K562 (cell line): ENCODE measurements around the gene PPP1CA. TPM values are rescaled to one million over a fixed set of nuclear protein-coding genes. Genes with fewer than 3 reads are reported as not detected.
A peak's percentile ranks its signal among the peaks of the same experiment; 100 is the strongest.

Experiments
- BDP1 ChIP-seq: IDR thresholded peaks from 3 replicates; pipeline ENCODE4 v1.6.1; 2011; ENCODE audit not compliant: insufficient read length, insufficient read depth
- CBFA2T3 ChIP-seq: fragments of 450-650 bp; IDR thresholded peaks from 2 replicates; pipeline ENCODE4 v1.6.1; 2017
- CCAR2 ChIP-seq: fragments of 200-400 bp; formaldehyde crosslinking; IDR thresholded peaks from 2 replicates; pipeline ENCODE4 v1.6.1; 2017; ENCODE audit warnings: mild to moderate bottlenecking, low read depth, low read length
- CUX1 ChIP-seq: fragments of 200-800 bp; sonication (Bioruptor generic); IDR thresholded peaks from 2 replicates; pipeline ENCODE4 v1.6.1; 2016; ENCODE audit warnings: missing genetic modification characterization, missing compliant biosample characterization
- CXXC5 ChIP-seq: fragments of 250-450 bp; sonication (Bioruptor Pico); IDR thresholded peaks from 2 replicates; pipeline ENCODE4 v1.8.0; 2022; ENCODE audit warnings: inconsistent platforms, mild to moderate bottlenecking, moderate library complexity
- ELK1 ChIP-seq: sonication (generic); formaldehyde crosslinking; IDR thresholded peaks from 2 replicates; pipeline ENCODE4 v1.8.1; 2022; ENCODE audit warnings: missing genetic modification reagents
- HES1 ChIP-seq: fragments of 450-650 bp; IDR thresholded peaks from 2 replicates; pipeline ENCODE4 v1.6.1; 2016; ENCODE audit warnings: low read depth, mild to moderate bottlenecking, moderate library complexity
- HMGN3 ChIP-seq: IDR thresholded peaks from 2 replicates; pipeline ENCODE4 v1.6.1; 2011; ENCODE audit warnings: borderline replicate concordance, low read depth, mild to moderate bottlenecking, mixed read lengths, low read length; ENCODE audit not compliant: insufficient read length; ENCODE audit errors: extremely low read depth
- L3MBTL2 ChIP-seq: fragments of 450-650 bp; IDR thresholded peaks from 2 replicates; pipeline ENCODE4 v1.6.1; 2016; ENCODE audit warnings: mild to moderate bottlenecking, moderate library complexity
- MECOM ChIP-seq: fragments of 250-450 bp; sonication (Bioruptor Pico); IDR thresholded peaks from 2 replicates; pipeline ENCODE4 v1.8.0; 2022; ENCODE audit warnings: inconsistent platforms
- NBN ChIP-seq: fragments of 450-650 bp; IDR thresholded peaks from 2 replicates; pipeline ENCODE4 v1.6.1; 2016; ENCODE audit warnings: low read depth, mild to moderate bottlenecking
- RNF219 ChIP-seq: fragments of 250-450 bp; sonication (Bioruptor Pico); IDR thresholded peaks from 2 replicates; pipeline ENCODE4 v1.5.0; 2022; ENCODE audit warnings: mild to moderate bottlenecking
- SETDB1 ChIP-seq: IDR thresholded peaks from one replicate; pipeline ENCODE4 v1.6.1; 2012; ENCODE audit warnings: low read length, control low read depth, inconsistent platforms
- SMAD4 ChIP-seq: fragments of 250-450 bp; sonication (Bioruptor Pico); conservative IDR thresholded peaks from 2 replicates; pipeline ENCODE4 v1.8.0; 2021; ENCODE audit warnings: inconsistent platforms, mild to moderate bottlenecking, moderate library complexity
- SMARCA4 ChIP-seq: fragments of 450-650 bp; IDR thresholded peaks from 2 replicates; pipeline ENCODE4 v1.6.1; 2016
- SRSF7 ChIP-seq: fragments of 200-400 bp; formaldehyde crosslinking; optimal IDR thresholded peaks from 2 replicates; pipeline ENCODE3; 2017; ENCODE audit warnings: mild to moderate bottlenecking, low read depth, low read length
- ZNF584 ChIP-seq: fragments of 200-800 bp; sonication (Bioruptor generic); IDR thresholded peaks from 2 replicates; pipeline ENCODE4 v1.6.1; 2016; ENCODE audit warnings: low read depth, mild to moderate bottlenecking, missing genetic modification characterization, missing compliant biosample characterization
- ZNF717 ChIP-seq: fragments of 250-450 bp; sonication (Bioruptor Pico); IDR thresholded peaks from 2 replicates; pipeline ENCODE4 v1.5.0; 2021
- polyA plus RNA-seq, 8 experiments: library from polyadenylated mRNA; depleted of rRNA in 4 of 8; stranded (reverse) in 5 of 8; unstranded in 3 of 8; fragments of >200 nt; fragmentation: Nextera tagmentation in 2 of 8; fragmentation: Illumina TruSeq in 1 of 8; extraction: Ambion mirVana in 2 of 8; extraction: Trizol in 1 of 8; gene quantifications; 2 replicates each; pipeline versions ENCODE4 v1.2.1 to v1.2.3, GENCODE V29; 2011 to 2014; ENCODE audit warnings: inconsistent platforms in 1 of 8, missing spikeins in 1 of 8
- total RNA-seq, 7 experiments: library from RNA; depleted of rRNA in 6 of 7; stranded (reverse); fragments of >200 nt in 6 of 7; fragmentation: Illumina TruSeq in 2 of 7; extraction: Trizol in 2 of 7; gene quantifications; 2 replicates each; pipeline versions ENCODE4 v1.2.1 to v1.2.3, GENCODE V29; 2011 to 2021; ENCODE audit warnings: low replicate concordance in 1 of 7

The PPP1CA gene
- total and polyA plus RNA-seq, 9 of the 15 experiments (the other 6 are each of a cell fraction or from before 2014, with no cell fraction given), result 18.2 to 242 (median 188) TPM

- TF ChIP-seq CCAR2 (no peak), BDP1 (no peak), HMGN3 (peak; percentile 73), L3MBTL2 (peak; percentile 95), HES1 (no peak), MECOM (no peak), ELK1 (CRISPR knock-in tag) (no peak), SETDB1 (no peak), SMAD4 (CRISPR knock-in tag) (peak; percentile 66; the same call in 1 of the 2 replicates), SRSF7 (no peak), CUX1 (CRISPR knock-in tag) (no peak), CBFA2T3 (no peak), RNF219 (CRISPR knock-in tag) (no peak), SMARCA4 (no peak), NBN (no peak), CXXC5 (CRISPR knock-in tag) (peak; percentile 89), ZNF584 (CRISPR knock-in tag) (no peak), ZNF717 (CRISPR knock-in tag) (no peak)
Observed at GRCh38 chr11:67420646-67421429, 19.2 kb upstream of the PPP1CA start (continued).
